WTC11 (cell line): ENCODE results near the gene ITK.

Source experiments
- CBFB ChIP-seq: sonication (generic); formaldehyde crosslinking; IDR thresholded peaks from 2 replicates; pipeline ENCODE4 v1.8.1; 2022; ENCODE audit warnings: mild to moderate bottlenecking, low read depth, missing genetic modification reagents
- CDX4 ChIP-seq: fragments of 250-450 bp; sonication (Bioruptor Pico); IDR thresholded peaks from 2 replicates; pipeline ENCODE4 v1.9.0; 2021; ENCODE audit warnings: moderate library complexity, mild to moderate bottlenecking, inconsistent platforms, borderline replicate concordance
- CTCF ChIP-seq: fragments of 200-600 bp; IDR thresholded peaks from 2 replicates; pipeline ENCODE4 v1.8.0; 2022; ENCODE audit warnings: antibody characterized with exemption
- KAT7 ChIP-seq: sonication (generic); formaldehyde crosslinking; IDR thresholded peaks from 2 replicates; pipeline ENCODE4 v1.8.1; 2023; ENCODE audit warnings: missing genetic modification reagents, mild to moderate bottlenecking, borderline replicate concordance
- PREB ChIP-seq: sonication (generic); formaldehyde crosslinking; IDR thresholded peaks from 2 replicates; pipeline ENCODE4 v1.8.1; 2022; ENCODE audit warnings: mild to moderate bottlenecking, missing genetic modification reagents, moderate library complexity, borderline replicate concordance
- SP1 ChIP-seq: sonication (generic); formaldehyde crosslinking; conservative IDR thresholded peaks from 2 replicates; pipeline ENCODE4 v1.8.1; 2022; ENCODE audit warnings: missing genetic modification reagents
- TEAD1 ChIP-seq: sonication (generic); formaldehyde crosslinking; IDR thresholded peaks from 2 replicates; pipeline ENCODE4 v1.8.0; 2022; ENCODE audit warnings: mild to moderate bottlenecking, missing genetic modification reagents
- ZNF281 ChIP-seq: sonication (generic); formaldehyde crosslinking; IDR thresholded peaks from 2 replicates; pipeline ENCODE4 v1.8.0; 2023; ENCODE audit warnings: mild to moderate bottlenecking, missing genetic modification reagents
- ZNF423 ChIP-seq: fragments of 250-450 bp; sonication (Bioruptor Pico); IDR thresholded peaks from 2 replicates; pipeline ENCODE4 v2.1.2; 2022; ENCODE audit warnings: mild to moderate bottlenecking, moderate library complexity

GRCh38 chr5:157214861-157215513 is 34.3 kb downstream of the ITK start:
- TF ChIP-seq CTCF (no peak), CBFB (CRISPR knock-in tag) (no peak), ZNF423 (no peak), PREB (CRISPR knock-in tag) (no peak), TEAD1 (no peak), CDX4 (no peak), SP1 (CRISPR knock-in tag) (no peak), KAT7 (CRISPR knock-in tag) (no peak), ZNF281 (CRISPR knock-in tag) (no peak)
